Measurements from ENCODE around the gene SH3PXD2A.

Gene SH3PXD2A

DNA sequence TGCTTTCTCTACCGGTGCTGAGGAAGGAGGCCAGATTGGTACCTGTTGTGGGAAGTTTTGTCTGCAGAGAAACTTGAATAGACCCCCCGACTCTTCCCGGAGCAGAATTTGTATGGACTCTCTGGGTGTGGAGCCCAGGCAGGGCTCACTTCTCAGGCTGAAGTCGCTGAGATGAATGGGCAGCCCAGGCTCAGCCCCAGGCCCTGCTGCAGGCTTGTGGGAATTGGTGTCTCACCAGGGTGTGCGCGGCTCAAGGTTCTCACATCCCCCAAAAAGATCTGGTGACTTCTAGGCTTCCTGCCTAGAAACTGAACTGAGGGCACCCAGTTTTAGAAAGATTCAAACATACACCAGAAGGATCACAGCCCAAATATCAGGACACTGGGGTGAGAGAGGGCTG is 258.4 kb downstream of the SH3PXD2A start:
- DNase-seq = no peak

DNA sequence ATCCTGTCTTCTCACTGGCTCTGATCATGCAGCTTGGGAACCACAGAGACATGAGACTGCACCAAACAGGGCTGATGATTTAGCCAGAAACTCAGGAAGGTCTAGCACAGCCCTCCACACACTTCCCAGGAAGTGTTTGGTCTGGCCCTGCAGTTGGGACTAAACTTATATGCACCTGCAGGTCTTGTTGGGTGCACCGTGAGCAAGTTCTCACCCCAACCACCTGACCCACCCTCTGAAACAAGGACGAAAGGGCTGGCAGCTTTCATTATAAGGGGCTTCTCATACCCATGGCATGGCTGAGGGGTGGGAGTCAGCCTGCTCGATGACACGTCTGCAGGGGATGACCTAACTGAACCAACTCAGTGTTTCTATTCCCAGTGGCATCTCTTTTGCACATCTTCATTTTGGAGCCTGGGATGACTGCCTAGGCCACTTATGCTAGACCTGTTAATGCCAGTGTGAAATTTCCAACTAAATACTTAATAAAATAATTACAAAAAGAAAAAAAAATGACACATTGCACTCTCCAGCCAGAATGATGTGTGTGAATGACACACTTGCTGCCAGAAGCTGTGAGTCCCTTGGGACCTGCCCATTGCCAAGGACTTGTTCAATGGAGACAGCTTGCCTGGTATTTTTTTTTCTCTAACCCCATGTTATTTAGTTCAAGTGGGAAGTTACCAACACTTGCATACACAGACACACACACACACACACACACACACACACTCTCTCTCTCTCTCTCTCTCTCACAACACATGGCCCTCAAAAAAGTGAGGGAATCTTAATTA is 259.2 kb downstream of the SH3PXD2A start:
- DNase-seq = no peak

GRCh38 chr10:103593022-103593570 is 262.3 kb downstream of the SH3PXD2A start:
- no peak for DNase-seq

- peak; percentile 14 to 47 for DNase-seq
Observed at GRCh38 chr10:103592186-103593021, 263.0 kb downstream of the SH3PXD2A start.

DNA sequence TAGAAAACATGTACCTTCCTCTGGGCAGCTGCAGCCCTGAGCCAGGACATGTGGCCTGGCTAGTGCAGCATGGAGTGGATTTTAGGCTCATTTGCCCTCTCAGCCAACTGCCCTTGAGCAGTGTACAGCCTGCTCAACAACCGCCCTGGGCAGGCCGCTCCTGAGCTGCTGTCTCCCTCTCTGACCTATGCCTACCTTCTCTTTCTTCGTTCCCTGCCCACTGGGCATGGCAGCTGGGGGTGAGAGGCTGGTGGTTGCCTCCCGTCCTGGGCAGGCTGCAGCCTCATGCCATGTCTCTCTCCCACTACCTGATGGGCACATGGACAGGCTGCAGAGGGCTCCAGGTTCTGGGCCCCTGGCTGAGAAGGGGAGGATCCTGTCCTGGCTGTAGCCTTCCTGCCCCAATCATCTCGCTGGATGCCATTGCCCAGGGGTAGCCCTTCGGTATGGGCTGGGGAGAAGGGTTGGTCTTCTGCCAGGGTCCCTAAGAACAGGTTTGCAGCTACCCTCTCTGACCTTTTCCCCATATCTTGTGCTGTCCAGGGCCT is 264.6 kb downstream of the SH3PXD2A start:
- no peak for DNase-seq

DNA sequence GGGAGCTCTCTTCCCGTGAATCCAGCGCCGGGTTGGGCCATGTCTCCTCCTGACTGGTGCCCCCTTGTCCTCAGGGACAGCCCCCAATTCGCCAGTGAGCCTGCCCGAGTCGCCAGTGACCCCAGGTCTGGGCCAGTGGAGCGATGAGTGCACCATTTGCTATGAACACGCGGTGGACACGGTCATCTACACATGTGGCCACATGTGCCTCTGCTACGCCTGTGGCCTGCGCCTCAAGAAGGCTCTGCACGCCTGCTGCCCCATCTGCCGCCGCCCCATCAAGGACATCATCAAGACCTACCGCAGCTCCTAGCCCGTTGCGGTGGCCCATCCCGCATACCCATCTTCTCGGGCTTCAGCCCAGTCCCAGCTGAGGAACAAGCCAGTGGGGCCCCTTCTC is 265.3 kb downstream of the SH3PXD2A start:
- no peak for DNase-seq

DNA sequence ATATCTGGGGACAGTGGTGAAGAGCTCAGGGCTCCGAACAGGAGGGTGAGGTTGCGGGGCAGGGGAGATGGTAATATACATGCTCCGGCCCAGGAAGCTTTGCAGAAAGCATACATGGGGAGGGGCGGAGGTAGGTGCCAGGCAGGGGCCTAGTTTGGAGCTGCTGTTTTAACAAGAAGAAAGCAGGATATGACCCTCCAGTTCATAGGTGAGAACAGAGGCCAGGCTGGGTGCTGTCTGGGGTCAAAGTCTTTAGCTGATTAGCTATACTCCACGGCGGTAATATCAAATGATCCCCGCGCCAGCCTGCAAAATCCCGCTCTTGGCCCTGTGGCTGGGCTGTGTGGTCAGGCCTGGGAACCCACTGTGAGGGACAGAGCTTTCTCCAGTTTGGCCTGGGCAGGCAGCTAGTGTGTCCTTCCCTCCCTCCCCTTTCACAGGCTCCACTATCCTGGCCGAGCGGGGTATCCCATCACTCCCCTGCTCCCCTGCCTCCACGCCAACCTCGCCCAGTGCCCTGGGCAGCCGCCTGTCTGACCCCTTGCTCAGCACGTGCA is 266.2 kb downstream of the SH3PXD2A start:
- no peak for DNase-seq

DNA sequence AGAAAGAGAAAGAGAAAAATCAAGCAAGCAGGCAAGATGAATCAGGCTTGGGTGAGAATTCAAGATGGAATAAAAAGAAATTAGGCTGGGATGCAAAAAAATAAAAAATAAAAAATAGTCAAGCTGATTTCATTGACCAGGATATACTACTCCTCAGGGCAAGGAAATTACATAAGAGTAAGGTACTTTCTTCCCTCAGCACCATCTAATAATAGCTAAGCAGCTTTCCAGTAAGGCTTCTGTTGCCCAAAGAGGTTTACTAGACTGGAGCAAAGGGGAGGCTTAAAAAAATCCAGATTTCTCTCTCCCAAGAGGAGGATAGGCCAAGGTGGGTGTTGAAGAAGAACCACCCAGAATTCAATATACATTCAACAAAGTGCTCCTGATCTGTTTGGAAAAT is 268.3 kb downstream of the SH3PXD2A start:
- no peak for DNase-seq

DNA sequence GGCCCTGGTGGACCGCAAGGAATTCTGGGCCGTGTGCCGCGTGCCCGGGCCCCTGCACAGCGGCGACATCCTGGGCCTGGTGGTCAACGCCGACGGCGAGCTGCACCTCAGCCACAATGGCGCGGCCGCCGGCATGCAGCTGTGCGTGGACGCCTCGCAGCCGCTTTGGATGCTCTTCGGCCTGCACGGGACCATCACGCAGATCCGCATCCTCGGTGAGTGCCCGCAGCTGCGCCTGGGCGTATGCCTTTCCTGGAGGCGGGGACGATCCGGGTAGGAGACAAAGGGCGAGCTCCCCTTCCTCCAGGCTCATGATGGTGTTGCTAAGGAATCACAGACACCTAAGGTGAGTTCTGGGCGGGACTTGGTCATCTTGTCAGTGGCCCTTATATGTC is 270.4 kb downstream of the SH3PXD2A start:
- no peak for DNase-seq

- peak; percentile 76 to 83 for DNase-seq
Observed at GRCh38 chr10:103584216-103585010, 271.0 kb downstream of the SH3PXD2A start.

GRCh38 chr10:103583871-103584215 is 271.5 kb downstream of the SH3PXD2A start:
- no peak for DNase-seq

GRCh38 chr10:103582331-103583123 is 272.8 kb downstream of the SH3PXD2A start:
- DNase-seq = no peak

DNA sequence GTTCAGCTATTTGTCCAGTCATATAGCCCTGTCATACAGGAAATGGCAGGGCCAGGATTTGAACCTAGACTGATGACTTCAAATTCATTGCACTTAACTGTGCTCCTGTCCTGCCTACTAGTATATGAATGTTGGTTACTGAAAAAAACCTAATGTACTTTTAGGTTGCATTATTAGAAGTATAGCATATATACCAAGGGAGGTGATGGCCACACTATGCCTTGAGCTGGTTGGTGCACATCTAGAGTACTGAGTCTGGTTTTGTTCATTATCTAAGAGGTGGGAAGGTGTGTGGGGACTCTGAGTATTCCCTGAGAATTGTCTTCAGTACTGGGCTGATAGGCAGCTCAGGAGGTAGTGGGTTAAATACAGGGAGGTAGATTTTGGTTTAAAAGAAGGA is 273.9 kb downstream of the SH3PXD2A start:
- DNase-seq = no peak

DNA sequence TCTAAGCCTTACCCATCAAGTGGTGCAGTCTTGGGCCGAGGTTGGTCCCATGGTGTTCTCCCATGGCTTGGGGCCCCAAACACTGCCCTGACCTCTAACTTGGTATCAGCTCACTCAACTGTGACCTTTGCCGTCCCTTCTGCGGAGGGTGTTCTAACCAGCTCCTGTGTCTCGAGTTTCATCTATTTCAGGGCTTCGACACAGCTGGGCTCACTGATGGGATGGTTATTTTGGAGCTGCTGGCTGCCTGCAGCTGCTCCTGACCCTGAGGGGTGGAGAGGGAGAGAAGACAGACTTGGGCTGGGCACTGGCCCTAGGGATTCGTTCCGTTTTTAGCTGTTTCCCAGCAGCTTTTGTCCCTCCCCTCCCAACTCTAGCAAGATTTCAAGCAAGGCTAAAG is 274.9 kb downstream of the SH3PXD2A start:
- DNase-seq = no peak

DNA sequence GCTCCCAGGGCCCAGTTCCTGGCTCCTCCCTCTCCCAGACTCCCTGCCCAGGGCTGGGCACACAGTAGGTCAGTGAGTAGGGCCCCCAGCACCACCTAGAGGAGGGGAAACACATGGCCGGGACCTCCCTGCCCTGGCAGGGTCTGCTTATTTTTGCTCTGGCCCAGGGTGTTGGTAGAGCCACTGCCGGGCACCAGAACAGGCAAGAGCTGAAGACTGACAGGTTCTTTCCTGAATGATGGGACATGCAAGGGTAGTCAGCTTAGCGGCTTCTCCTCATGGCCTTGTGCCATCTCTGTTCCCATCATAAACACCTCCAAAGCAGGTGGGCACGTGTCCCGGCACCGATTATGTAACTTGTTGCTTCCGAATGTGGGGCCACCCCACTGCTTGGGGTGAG is 275.4 kb downstream of the SH3PXD2A start:
- DNase-seq = no peak

GRCh38 chr10:103578782-103579382 is 276.5 kb downstream of the SH3PXD2A start:
- no peak for DNase-seq

GRCh38 chr10:103576862-103577261 is 278.5 kb downstream of the SH3PXD2A start:
- no peak for DNase-seq

DNA sequence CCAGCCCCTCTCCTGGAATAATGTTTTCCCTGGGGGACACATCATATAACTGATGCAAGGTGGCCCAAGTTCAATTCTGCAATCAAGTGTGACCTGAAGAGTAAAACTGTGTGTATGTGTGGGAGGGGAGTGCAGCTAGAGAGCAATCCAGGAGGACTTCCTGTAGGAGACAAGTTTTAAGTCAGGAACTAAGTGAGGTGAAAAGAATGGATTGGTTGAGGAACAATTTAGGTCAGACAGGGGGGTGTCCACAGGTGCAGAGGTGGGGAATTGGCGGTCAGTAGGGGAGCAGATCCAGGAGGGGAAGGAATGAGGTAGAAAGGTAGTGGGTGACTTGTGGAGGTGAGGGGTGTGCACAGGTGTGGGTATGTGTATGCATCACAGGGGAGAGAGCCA is 279.3 kb downstream of the SH3PXD2A start:
- DNase-seq = no peak

GRCh38 chr10:103575416-103576075 is 279.8 kb downstream of the SH3PXD2A start:
- DNase-seq = no peak

Measured in inflammatory macrophage (primary cell).